ENCODE measurements around the gene CCDC124. TPM values are rescaled to one million over a fixed set of nuclear protein-coding genes. Genes with fewer than 3 reads are reported as not detected.

CCDC124 gene
- total RNA-seq, 2 donors from 2014 or later, result 44.1 to 60.8 TPM

GRCh38 chr19:17889609-17890214 is 43.1 kb upstream of the CCDC124 start:
- Histone ChIP-seq H3K27me3 (replicated peaks; ENCODE audit: insufficient read depth) (no peaks in the 10 kb centered on the region), H3K27ac (no peak overlapping the region), H3K4me1 (ENCODE audit: control insufficient read depth in 1 of 2, low read depth in 2 of 2) (no peaks in the 10 kb centered on the region), H3K4me3 (no peak overlapping the region), H3K9me3 (no peaks in the 10 kb centered on the region), H3K36me3 (no peaks in the 10 kb centered on the region)
- TF ChIP-seq, protein P1, sequence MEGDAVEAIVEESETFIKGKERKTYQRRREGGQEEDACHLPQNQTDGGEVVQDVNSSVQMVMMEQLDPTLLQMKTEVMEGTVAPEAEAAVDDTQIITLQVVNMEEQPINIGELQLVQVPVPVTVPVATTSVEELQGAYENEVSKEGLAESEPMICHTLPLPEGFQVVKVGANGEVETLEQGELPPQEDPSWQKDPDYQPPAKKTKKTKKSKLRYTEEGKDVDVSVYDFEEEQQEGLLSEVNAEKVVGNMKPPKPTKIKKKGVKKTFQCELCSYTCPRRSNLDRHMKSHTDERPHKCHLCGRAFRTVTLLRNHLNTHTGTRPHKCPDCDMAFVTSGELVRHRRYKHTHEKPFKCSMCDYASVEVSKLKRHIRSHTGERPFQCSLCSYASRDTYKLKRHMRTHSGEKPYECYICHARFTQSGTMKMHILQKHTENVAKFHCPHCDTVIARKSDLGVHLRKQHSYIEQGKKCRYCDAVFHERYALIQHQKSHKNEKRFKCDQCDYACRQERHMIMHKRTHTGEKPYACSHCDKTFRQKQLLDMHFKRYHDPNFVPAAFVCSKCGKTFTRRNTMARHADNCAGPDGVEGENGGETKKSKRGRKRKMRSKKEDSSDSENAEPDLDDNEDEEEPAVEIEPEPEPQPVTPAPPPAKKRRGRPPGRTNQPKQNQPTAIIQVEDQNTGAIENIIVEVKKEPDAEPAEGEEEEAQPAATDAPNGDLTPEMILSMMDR (IDR thresholded peaks at IDR 0.05), result no peak
- no peak for ATAC-seq (ENCODE audit: insufficient number of reproducible peaks, low FRiP score, low read depth)
- no peak for DNase-seq (ENCODE audit: low spot score)

DNA sequence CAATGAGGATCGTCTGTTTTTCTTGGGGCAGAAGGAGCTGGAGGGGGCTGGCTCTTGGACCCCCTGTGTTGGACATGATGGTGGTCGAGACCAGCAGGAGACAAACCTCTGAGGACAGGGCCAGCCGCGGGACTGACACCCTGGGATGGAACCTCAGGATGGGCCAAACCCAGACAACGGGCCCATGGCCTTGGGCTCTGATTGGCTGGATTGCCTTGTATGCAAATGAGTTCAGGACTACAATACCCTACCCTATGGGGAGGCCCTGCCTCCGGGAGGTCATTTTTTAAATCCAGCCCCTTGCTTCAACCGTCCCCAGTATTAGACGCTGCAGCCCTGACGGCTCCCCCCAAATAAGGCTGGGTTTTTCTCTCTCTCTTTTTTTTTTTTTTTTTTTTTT is 39.0 kb upstream of the CCDC124 start:
- Histone ChIP-seq H3K9me3 (no peaks in the 10 kb centered on the region), H3K27me3 (replicated peaks; ENCODE audit: insufficient read depth) (no peaks in the 10 kb centered on the region), H3K36me3 (no peaks in the 10 kb centered on the region), H3K4me1 (ENCODE audit: control insufficient read depth in 1 of 2, low read depth in 2 of 2) (no peaks in the 10 kb centered on the region), H3K27ac (no peak overlapping the region), H3K4me3 (no peak overlapping the region)
- DNase-seq (ENCODE audit: low spot score) (no peak), ATAC-seq (ENCODE audit: insufficient number of reproducible peaks, low FRiP score, low read depth) (no peak)
- TF ChIP-seq, protein P1 (IDR thresholded peaks at IDR 0.05), result no peak

GRCh38 chr19:17902701-17903100 is 30.1 kb upstream of the CCDC124 start:
- TF ChIP-seq, protein P1 (IDR thresholded peaks at IDR 0.05), result no peak
- ATAC-seq (ENCODE audit: insufficient number of reproducible peaks, low FRiP score, low read depth) (no peak), DNase-seq (ENCODE audit: low spot score) (no peak)
- Histone ChIP-seq H3K36me3 (no peaks in the 10 kb centered on the region), H3K4me1 (ENCODE audit: control insufficient read depth in 1 of 2, low read depth in 2 of 2) (no peaks in the 10 kb centered on the region), H3K27ac (no peak overlapping the region), H3K9me3 (peaks cover 1% of the 10 kb centered on the region), H3K4me3 (no peak overlapping the region), H3K27me3 (replicated peaks; ENCODE audit: insufficient read depth) (no peaks in the 10 kb centered on the region)

GRCh38 chr19:17908244-17908643 is 24.6 kb upstream of the CCDC124 start:
- TF ChIP-seq, protein P1 (IDR thresholded peaks at IDR 0.05), result no peak
- no peaks in the 10 kb centered on the region for H3K36me3 ChIP-seq
- no peaks in the 10 kb centered on the region for H3K27me3 ChIP-seq (replicated peaks; ENCODE audit: insufficient read depth)
- ATAC-seq (ENCODE audit: insufficient number of reproducible peaks, low FRiP score, low read depth) (no peak), DNase-seq (ENCODE audit: low spot score) (no peak)
- H3K9me3 ChIP-seq, result peaks cover 15% of the 10 kb centered on the region
- no peak overlapping the region for H3K27ac ChIP-seq
- H3K4me1 ChIP-seq (ENCODE audit: control insufficient read depth in 1 of 2, low read depth in 2 of 2), result no peaks in the 10 kb centered on the region
- no peak overlapping the region for H3K4me3 ChIP-seq

- DNase-seq (ENCODE audit: low spot score) (no peak), ATAC-seq (ENCODE audit: insufficient number of reproducible peaks, low FRiP score, low read depth) (no peak)
- no peak overlapping the region for H3K4me3 ChIP-seq
- H3K27ac ChIP-seq, result no peak overlapping the region
- H3K4me1 ChIP-seq (ENCODE audit: control insufficient read depth in 1 of 2, low read depth in 2 of 2), result no peaks in the 10 kb centered on the region
- peaks cover 15% of the 10 kb centered on the region for H3K9me3 ChIP-seq
- TF ChIP-seq, protein P1 (IDR thresholded peaks at IDR 0.05), result no peak
- H3K27me3 ChIP-seq (replicated peaks; ENCODE audit: insufficient read depth), result no peaks in the 10 kb centered on the region
- no peaks in the 10 kb centered on the region for H3K36me3 ChIP-seq
These were observed 23.6 kb upstream of the CCDC124 start for GRCh38 chr19:17909003-17909732.

All from thoracic aorta (tissue), 2 donors.